Measurements from ENCODE around the gene POSTN. TPM values are rescaled to one million over a fixed set of nuclear protein-coding genes. Genes with fewer than 3 reads are reported as not detected.

The POSTN gene, protein sequence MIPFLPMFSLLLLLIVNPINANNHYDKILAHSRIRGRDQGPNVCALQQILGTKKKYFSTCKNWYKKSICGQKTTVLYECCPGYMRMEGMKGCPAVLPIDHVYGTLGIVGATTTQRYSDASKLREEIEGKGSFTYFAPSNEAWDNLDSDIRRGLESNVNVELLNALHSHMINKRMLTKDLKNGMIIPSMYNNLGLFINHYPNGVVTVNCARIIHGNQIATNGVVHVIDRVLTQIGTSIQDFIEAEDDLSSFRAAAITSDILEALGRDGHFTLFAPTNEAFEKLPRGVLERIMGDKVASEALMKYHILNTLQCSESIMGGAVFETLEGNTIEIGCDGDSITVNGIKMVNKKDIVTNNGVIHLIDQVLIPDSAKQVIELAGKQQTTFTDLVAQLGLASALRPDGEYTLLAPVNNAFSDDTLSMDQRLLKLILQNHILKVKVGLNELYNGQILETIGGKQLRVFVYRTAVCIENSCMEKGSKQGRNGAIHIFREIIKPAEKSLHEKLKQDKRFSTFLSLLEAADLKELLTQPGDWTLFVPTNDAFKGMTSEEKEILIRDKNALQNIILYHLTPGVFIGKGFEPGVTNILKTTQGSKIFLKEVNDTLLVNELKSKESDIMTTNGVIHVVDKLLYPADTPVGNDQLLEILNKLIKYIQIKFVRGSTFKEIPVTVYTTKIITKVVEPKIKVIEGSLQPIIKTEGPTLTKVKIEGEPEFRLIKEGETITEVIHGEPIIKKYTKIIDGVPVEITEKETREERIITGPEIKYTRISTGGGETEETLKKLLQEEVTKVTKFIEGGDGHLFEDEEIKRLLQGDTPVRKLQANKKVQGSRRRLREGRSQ
- polyA plus RNA-seq = 10 to 100 TPM in 2 of 3 donors, 1 to 10 TPM in 1; 3.8 to 44.0 (median 29.4) TPM

DNA sequence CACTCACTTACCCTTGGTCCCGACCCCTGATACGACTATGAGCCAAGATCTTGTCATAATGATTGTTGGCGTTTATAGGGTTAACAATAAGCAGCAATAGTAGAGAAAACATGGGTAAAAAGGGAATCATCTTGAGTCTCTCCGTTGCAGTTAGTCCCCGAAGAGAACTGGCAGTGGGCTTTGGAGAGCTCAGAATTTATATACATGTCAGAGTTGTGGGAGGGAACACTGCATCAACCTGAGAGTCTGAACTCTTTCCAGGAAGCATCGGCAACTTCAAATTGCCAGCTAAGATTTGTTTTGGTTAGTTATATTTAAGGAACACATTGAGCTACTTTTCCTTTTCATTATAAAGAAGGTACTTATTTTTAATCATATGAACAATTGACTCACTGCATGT, at the start of gene POSTN:
Gene POSTN, minus strand, starts transcription at position 172 of the 400 bp plus-strand sequence. Its CDS starts 42 bp downstream, at position 130.
- WGBS, 3 donors = 24 to 30% (median 29%) methylated on average over 6 of the region's 6 CpGs
- no peak within 1 kb of the TSS for H3K27ac ChIP-seq (ENCODE audit: low read depth, low read length)

DNA sequence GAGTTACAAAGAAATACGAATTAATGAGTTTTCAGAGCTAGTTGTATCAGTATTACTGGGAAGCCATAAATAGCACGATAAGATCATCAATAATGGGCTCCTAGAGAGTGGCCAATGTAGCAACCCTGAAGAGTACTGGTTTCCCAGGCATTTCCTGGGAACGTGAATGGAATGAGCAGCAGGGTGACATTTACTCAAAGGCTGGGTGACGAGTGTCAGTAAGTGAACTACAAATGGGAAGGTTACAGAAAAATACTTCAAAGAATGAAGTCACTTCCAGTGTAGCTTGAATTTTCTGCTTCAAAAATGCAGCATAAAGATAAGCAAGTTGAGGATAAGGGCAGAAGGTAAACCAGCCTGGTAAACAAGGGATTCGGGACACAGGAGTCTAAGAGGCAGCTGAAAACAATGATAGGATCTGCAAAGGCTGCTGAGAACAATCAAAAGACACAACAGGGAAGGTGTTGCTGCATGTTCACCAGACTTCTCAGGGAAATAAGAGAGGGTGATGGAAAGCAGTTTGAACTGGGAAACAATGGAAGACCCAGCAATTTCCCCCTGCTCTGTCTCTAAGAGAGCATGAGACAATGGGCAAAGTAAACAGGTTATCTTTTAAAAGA, 48.6 kb upstream of the POSTN start:
- WGBS, 3 donors = 39 to 56% (median 52%) methylated on average over 5 of the region's 5 CpGs

DNA sequence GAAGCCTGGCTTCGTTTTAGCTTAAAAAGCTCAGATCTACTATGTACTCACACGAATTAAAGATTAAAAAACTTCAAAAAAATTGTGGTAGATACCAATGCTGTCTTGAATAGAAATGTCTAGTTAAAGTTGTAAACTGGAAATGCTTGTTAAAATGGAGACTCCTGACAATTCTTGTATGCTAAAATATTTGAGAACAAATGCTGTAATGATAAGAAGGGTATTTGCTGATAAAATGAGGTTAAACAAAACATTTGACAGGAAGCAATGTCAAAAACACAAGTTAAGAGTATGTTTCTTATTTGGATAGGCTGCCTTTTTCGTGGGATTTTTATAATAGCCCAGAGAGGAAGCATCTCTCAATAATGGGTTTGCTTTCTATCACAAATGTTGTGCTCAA, 48.0 kb upstream of the POSTN start:
- WGBS, 3 donors = 50 to 61% (median 60%) methylated on average over 3 of the region's 3 CpGs
- no peak overlapping the region for H3K27ac ChIP-seq (ENCODE audit: low read depth, low read length)

More for the DNA sequence above, 48.6 kb upstream of the POSTN start:
- H3K27ac ChIP-seq (ENCODE audit: low read depth, low read length) = no peak overlapping the region

DNA sequence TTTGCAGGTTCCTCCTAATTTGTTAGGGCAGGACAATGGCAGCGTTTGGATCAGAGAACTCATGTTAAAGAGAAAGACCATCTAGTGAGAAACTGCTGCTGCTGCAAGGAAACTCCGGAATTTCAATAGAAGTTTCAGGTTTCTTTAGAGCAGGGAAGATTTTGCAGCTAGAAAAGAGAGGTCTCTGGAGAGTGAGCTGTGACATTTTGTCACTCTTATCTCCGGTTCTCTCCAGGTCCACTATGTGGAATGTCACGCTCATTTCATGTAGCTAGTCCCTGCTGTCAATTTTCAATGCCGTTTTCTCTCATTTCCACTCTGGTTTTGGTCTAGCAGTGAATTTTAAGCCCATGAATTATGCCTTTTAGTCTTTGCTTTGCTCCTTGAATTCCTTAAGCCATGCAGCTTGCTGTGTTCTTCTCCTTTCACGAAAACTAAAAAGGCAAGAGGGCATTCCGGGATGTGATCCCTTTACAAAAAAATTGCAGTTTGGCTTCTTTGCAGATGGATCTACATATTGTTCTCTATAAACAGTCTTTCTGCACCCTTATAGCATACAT, 46.7 kb upstream of the POSTN start:
- 34 to 47% (median 47%) methylated on average over 7 of the region's 7 CpGs for WGBS, 3 donors

DNA sequence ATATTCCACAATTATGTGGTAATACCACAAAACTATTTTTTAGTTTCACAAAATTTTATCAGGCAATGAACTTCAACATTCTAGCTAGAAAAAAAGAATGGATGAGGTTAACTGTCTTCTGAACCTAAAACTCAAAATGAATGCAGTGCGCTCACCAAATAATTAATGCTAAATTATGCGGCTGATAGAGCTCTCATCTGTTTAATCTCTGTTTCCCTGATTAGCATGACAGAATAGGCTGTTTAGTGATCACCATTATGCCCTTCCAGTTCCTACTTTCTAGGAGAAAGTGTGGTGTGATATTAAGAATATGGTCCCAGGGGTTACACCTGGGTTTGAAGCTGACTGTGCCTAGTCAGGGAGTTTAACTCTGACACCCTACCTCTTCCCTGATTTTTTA, 42.8 kb upstream of the POSTN start:
- H3K27ac ChIP-seq (ENCODE audit: low read depth, low read length) = no peak overlapping the region
- WGBS, 3 donors = 94 to 96% (median 95%) methylated on average over 2 of the region's 2 CpGs

More for the DNA sequence above, 46.7 kb upstream of the POSTN start:
- no peak overlapping the region for H3K27ac ChIP-seq (ENCODE audit: low read depth, low read length)

DNA sequence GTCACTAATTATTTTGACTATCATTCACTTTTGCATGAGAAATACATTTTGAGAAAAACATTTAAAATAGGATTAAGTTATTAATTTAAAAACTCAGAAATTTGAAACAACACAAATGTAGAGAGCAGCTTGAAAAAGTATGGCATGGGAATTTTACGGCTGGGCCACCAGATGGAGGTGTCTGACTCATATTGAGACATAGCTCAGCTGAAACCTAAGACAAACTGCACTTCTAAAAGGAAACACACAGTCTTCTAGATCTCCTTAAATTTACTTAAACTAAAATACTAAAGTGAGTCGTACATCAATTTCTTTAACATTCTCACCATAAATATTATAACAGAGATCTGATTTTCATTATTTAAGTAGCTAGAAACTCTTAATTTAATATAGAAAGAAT, 41.9 kb upstream of the POSTN start:
- WGBS, 3 donors = 20 to 28% (median 28%) methylated on average over 2 of the region's 2 CpGs
- no peak overlapping the region for H3K27ac ChIP-seq (ENCODE audit: low read depth, low read length)

DNA sequence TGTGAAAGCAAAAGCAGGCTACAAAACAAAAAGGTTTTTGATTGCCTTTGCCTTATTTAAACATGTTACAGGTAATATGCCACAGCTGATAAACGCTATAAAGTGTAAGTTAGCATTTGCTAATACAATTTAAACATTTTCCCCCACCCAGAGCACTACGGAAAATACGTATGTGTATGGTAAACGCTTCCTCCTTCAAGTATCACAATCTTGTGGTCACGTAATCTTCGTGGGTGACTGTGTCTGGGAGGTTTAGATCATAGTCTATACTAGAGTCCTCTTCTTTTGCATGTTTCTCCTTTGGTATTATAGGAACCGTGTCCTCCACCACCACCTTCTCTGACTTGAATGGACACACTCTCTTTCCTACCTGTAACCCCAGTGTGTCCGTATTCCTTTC, 38.1 kb upstream of the POSTN start:
- 78 to 80% (median 80%) methylated on average over 8 of the region's 8 CpGs for WGBS, 3 donors
- no peak overlapping the region for H3K27ac ChIP-seq (ENCODE audit: low read depth, low read length)

DNA sequence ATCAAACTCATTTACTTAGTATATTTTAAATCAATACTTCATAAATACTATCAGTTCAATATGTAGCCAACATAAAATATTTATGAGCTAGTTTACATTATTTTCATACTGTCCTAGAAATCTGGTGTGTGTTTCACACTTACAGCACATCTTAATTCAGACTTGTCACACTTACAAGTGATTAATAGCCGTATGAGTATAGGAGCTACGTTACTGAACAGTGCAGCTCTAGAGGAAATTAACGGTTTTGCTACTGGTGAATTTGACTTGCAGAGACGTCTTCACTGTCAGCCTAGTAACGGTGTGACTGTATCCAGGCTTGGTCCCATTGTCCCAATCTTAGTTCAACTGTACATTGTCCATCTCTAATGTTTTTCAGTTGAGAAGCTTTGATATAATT, 33.7 kb upstream of the POSTN start:
- WGBS, 3 donors = 47 to 54% (median 53%) methylated on average over 5 of the region's 5 CpGs
- no peak overlapping the region for H3K27ac ChIP-seq (ENCODE audit: low read depth, low read length)

DNA sequence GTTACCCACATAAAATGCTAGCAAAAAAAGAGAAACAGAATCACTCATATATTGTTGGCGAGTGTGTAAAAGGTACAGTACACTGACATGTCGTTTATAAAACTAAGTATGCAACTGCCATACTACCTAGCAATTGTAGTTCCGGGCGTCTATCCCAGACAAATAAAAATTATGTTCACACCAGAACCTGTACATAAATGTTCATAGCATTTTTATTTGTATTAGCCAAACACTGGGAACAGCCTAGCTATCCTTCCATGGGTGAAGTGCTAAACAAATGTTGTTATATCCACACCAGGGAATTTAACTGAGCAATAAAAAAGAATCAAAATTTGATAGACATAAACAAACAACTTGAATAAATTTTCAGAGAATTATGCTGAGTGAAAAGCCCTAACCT, 28.9 kb upstream of the POSTN start:
- 56 to 81% (median 77%) methylated on average over 4 of the region's 4 CpGs for WGBS, 3 donors
- H3K27ac ChIP-seq (ENCODE audit: low read depth, low read length) = no peak overlapping the region

DNA sequence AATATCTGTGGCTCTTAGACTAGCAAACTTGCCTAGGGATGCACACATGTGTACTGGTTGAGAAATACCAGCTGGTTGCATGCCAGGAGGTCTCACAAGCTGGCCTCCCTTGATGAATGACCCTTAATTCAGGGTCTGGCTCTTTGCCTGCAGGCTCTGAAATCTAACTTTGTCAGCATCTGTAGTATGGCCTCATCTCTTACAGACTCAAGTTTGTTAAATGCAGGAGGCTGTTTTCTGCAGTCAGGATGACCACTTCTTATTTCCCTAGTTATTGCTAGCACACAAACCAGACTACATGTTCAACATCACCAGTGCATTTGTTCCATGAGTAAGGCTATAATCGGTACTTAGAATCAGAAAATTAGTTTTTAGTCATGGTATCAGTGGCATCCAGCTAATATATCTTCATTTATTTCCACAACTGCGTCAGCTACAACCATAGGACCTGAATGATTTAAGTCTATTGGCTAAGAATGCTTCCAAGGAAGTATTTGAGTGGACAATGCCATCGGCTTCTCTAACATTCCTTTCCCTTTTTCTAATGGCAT, 23.3 kb upstream of the POSTN start:
- H3K27ac ChIP-seq (ENCODE audit: low read depth, low read length) = no peak overlapping the region
- WGBS, 3 donors = 58 to 66% (median 65%) methylated on average over 3 of the region's 3 CpGs

DNA sequence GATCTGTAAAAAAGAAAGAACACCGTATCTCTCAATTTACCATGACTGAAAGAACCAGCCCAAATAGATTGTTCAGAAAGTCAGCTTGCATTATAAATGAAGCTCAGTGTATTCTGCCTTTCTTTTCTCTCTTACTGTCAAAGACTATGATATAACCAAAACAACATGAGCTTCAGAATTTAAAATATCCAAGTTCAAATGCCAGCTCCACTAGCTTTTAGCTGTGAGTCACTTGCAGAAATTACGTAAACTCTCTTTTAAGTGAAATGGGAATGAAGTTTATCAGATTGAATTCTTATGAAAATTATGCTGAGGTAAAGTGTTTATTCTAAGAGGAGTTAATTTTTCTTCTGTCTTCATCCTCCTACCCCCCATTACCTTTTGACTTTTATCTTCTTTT, 20.0 kb upstream of the POSTN start:
- whole genome bisulfite sequencing, 3 donors = 67 to 73% (median 68%) methylated on average over 2 of the region's 2 CpGs
- H3K27ac ChIP-seq (ENCODE audit: low read depth, low read length) = no peak overlapping the region

DNA sequence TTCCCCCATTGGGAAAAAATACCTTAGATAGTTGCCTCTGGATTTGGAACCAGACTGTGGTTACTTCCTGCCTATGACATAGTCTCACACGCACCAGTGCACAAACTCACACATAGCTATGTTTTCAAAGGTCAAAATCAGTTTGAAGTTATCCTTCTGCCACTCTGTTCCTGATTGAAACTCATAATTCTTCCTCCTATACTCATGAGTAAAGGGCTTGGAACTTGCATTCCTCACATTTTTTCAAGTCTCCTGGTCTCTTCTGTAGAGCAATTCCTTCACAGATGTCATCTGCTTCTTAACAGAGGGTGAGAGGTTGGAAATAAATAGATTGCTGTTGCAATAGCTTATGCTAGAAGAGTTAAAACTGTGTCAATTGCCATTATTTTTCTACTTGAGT, 18.6 kb upstream of the POSTN start:
- H3K27ac ChIP-seq (ENCODE audit: low read depth, low read length) = no peak overlapping the region
- 59 to 73% (median 63%) methylated on average over 1 of the region's 1 CpG for WGBS, 3 donors

DNA sequence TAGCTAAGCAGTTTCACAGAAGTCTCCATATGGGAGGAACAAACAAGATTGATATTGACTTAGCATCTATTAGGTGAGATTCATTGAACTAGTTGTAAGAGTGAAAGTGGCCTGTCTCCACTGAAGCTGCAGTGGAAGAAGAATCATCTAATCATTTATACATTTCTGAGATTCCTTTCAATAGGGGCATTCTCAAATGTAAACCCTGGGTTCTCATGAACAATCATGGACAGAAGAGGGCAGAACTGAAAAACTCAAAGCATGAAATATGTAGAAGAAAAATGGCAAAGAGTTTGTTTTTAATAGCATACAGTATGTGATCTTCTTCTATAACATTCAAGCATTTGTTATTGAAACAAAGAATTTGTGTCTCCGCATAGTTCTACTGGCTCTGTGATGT, 17.6 kb upstream of the POSTN start:
- no peak overlapping the region for H3K27ac ChIP-seq (ENCODE audit: low read depth, low read length)
- WGBS, 3 donors = 90 to 94% (median 93%) methylated on average over 1 of the region's 1 CpG

DNA sequence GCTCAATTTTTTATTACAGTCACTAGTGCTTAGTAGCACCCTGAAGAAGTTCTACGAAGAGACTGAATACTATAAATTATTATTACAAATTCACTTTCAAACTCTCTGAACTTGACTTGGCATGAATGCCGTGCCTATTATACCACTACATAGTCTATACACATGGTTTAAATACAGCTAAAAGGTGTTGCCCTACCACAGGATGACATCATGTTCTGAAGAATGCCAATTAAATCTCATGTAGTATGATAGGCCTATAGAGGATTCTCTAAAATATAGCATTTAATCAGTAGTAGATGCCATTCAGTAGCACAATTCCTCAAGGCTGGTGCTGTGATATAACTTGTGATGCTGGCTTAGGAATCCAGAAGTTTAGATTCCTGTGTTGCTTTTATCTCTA, 16.7 kb upstream of the POSTN start:
- WGBS, 3 donors = 82 to 98% (median 90%) methylated on average over 2 of the region's 2 CpGs
- no peak overlapping the region for H3K27ac ChIP-seq (ENCODE audit: low read depth, low read length)

DNA sequence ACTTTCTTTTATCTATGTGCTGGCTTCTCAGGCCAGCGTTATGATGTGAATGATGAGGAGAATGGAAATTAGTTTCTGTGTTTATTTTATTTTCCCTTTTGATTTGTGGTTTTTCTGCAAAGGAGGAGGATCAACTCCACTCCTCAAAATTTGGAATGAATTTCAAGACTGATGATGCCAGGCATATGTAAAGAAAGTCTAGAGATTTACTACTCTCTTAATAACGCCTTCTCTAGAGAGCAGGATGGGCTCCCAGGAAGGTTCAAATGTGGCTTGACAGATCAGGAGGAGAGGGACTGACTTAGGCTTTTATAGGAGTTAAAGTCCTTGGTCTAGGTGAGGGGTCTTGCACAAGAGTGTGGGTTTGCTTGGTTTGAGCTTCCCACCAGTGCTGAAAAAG, 15.1 kb upstream of the POSTN start:
- no peak overlapping the region for H3K27ac ChIP-seq (ENCODE audit: low read depth, low read length)
- WGBS, 3 donors = 64 to 78% (median 74%) methylated on average over 2 of the region's 2 CpGs

DNA sequence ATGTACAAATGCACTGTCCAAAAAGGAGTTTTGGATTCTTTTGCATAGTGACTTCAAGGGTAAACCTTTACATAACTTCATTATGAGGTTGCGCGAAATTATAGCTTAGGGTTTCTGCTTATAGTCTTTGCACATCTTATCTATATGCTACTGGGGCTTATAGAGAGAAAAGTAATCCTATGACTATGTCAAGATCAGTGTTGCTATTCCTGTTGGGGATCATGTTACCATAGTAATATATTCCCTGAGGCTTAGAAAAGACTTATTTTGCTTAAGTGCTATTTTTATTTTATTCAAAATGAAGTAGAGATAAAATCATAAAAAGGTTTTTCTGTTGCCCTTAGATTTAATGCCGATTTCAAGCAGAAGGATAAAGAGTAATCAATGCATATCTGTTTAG, 14.7 kb upstream of the POSTN start:
- 77 to 83% (median 82%) methylated on average over 3 of the region's 3 CpGs for WGBS, 3 donors

DNA sequence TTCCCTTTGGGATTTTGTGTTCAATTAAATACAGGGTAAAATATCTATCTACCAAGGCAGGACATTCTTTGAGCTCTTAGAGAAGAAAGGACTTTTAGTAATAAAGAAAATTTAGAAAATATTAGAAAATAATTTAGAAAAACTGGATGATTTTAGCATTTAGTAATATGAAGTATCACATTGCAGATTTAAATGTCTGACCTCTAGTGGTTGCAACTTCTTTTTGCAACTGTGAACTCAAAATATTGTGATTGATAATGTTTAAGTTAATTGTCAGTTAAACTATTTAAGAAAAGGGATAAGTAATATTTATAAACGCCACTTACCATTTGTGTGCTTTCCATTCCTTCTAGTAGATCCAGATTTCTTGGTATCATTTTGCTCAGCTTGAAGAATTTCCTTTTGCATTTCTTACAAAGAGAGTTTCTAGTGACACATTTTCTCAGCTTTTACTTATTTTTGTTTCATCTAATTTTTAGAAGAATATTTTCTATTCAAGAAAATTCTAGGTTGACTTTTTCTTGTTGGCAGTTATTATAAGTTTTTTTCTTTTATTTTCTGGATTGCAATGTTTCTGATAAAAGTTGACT, 10.3 kb upstream of the POSTN start:
- WGBS, 3 donors = 47 to 78% (median 76%) methylated on average over 1 of the region's 1 CpG
- H3K27ac ChIP-seq (ENCODE audit: low read depth, low read length) = no peak overlapping the region

More for the DNA sequence above, 14.7 kb upstream of the POSTN start:
- no peak overlapping the region for H3K27ac ChIP-seq (ENCODE audit: low read depth, low read length)

DNA sequence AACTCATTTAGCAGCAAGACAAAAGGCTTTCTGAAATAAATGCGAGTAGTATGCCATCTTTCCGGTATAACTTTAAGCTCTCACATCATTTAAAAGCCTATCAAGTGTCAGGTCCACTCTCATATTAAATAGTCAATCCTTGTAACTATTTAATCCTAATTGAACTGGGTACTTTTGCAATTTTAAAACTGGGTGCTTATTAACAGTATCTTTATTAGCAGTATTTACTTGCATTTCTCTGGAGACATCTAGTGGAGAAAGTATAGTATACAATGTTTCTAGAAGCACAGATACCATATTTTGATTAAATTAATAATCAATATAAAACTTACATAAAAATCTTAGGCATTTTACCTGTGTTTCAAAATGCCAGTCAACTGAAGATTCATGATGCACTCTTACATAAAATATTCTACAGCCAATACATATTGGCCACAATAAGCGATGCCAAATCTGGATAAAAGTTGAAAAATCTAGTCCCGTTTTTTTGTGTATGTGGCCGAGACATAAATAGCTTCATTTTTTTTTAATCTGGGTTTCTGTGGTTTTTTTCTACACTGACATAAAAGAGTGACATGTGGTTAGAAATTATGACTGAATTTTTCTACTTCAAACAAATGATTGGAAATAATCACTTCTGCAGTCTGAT, 4.3 kb upstream of the POSTN start:
- H3K27ac ChIP-seq (ENCODE audit: low read depth, low read length) = no peak overlapping the region
- WGBS, 3 donors = 54 to 73% (median 69%) methylated on average over 5 of the region's 5 CpGs

Measured in adipose tissue (tissue), 3 donors.